ENCODE results near the gene PCLAF. TPM values are rescaled to one million over a fixed set of nuclear protein-coding genes. Genes with fewer than 3 reads are reported as not detected.

PCLAF gene
- total and polyA plus RNA-seq, 2 donors (not counting 1 experiment from before 2014, with no cell fraction given): 0.42 to 0.92 TPM

GRCh38 chr15:64422697-64423096 lies 41.5 kb upstream of the PCLAF start:
- TF ChIP-seq CTCF (IDR thresholded peaks at IDR 0.05) (no peak), EZH2 (IDR thresholded peaks at IDR 0.05; ENCODE audit: borderline replicate concordance, insufficient read depth, low read depth, low read length, poor library complexity, severe bottlenecking) (no peak)
- no peaks in the 10 kb centered on the region for H3K4me1 ChIP-seq (ENCODE audit: control insufficient read depth in 2 of 2, insufficient read depth in 2 of 2, low read length in 2 of 2)
- no peak overlapping the region for H3K4me3 Mint-ChIP-seq
- no peaks in the 10 kb centered on the region for H4K20me1 ChIP-seq (ENCODE audit: control insufficient read depth, insufficient read depth, low read length, poor library complexity, severe bottlenecking)
- H3K4me1 Mint-ChIP-seq: peaks cover 9% of the 10 kb centered on the region
- CTCF ChIA-PET: no interaction called here
- DNase-seq (no peak), ATAC-seq (ENCODE audit: low read depth) (no peak)
- no peaks in the 10 kb centered on the region for H3K9me3 Mint-ChIP-seq (ENCODE audit: insufficient read depth)
- H3K4me2 ChIP-seq (replicated peaks; ENCODE audit: low read depth, low read length, poor library complexity, severe bottlenecking): no peak overlapping the region
- H3K27me3 ChIP-seq (replicated peaks in 1 of 4; ENCODE audit: control extremely low read depth in 1 of 4, control insufficient read depth in 3 of 4, insufficient read depth in 4 of 4, low read length in 3 of 4): no peaks in the 10 kb centered on the region
- intact Hi-C loops (cut with micrococcal nuclease): no loop called here
- no peak overlapping the region for H3K27ac ChIP-seq (ENCODE audit: low read length in 2 of 2)
- H3K36me3 ChIP-seq (replicated peaks in 1 of 2; ENCODE audit: control extremely low read depth in 1 of 2, control insufficient read depth in 1 of 2, extremely low read depth in 1 of 2, insufficient read depth in 2 of 2, low read length in 1 of 2): peaks cover 15 to 61% of the 10 kb centered on the region in 2 experiments
- H3K79me2 ChIP-seq (ENCODE audit: control insufficient read depth, insufficient read depth, low read length): no peaks in the 10 kb centered on the region
- no CpG with 5 or more reads among the region's 2 CpGs for WGBS (ENCODE audit: insufficient coverage)
- POLR2A ChIA-PET: no interaction called here
- no peaks in the 10 kb centered on the region for H3K27me3 Mint-ChIP-seq
- H3K9me3 ChIP-seq (ENCODE audit: control extremely low read depth in 1 of 3, control insufficient read depth in 2 of 3, insufficient read depth in 1 of 3, low read length in 2 of 3): no peaks in the 10 kb centered on the region
- no peak overlapping the region for H3K4me3 ChIP-seq (ENCODE audit: control extremely low read depth in 1 of 5, extremely low read depth in 1 of 5, insufficient read depth in 1 of 5, low read depth in 2 of 5, low read length in 4 of 5)
- H2AFZ ChIP-seq (ENCODE audit: insufficient read depth, low read depth, low read length, poor library complexity, severe bottlenecking): no peak overlapping the region
- no peak overlapping the region for H3K9ac ChIP-seq (ENCODE audit: low read length)
- H3K27ac Mint-ChIP-seq: no peak overlapping the region

DNA sequence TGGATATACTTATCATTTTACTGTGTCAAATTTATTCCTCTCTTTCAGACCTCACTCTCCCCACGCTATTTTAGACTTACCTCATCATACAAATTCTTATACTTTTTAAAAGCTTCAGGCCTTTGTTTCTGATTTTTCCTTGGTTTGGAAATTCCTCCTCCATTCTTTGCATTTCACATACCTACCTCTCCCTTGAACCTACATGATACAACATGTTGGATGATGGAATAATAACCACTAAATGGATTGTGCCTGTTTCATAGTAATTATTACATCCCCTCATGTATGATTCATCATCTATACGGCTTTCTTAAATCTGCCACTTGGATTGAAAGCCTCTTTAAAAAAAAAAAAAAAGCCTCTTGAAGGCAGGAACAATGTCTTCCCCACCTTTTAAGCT lies 31.0 kb upstream of the PCLAF start:
- ChIA-PET CTCF (interaction anchor here (0.7 kb wide), 1 partner anchor 542 kb away, joined by 5 read pairs; no protein-coding TSS in a partner anchor), POLR2A (interaction anchor here (0.7 kb wide), 1 partner anchor 590 kb away, joined by 3 read pairs; no protein-coding TSS in a partner anchor)
- no peak overlapping the region for H3K4me3 Mint-ChIP-seq
- H3K27me3 Mint-ChIP-seq: no peaks in the 10 kb centered on the region
- no peak overlapping the region for H3K27ac ChIP-seq (ENCODE audit: low read length in 2 of 2)
- H4K20me1 ChIP-seq (ENCODE audit: control insufficient read depth, insufficient read depth, low read length, poor library complexity, severe bottlenecking): no peaks in the 10 kb centered on the region
- TF ChIP-seq EZH2 (IDR thresholded peaks at IDR 0.05; ENCODE audit: borderline replicate concordance, insufficient read depth, low read depth, low read length, poor library complexity, severe bottlenecking): no peak
- TF ChIP-seq CTCF (IDR thresholded peaks at IDR 0.05): no peak
- ATAC-seq (ENCODE audit: low read depth) (no peak), DNase-seq (no peak)
- no peak overlapping the region for H2AFZ ChIP-seq (ENCODE audit: insufficient read depth, low read depth, low read length, poor library complexity, severe bottlenecking)
- no peak overlapping the region for H3K27ac Mint-ChIP-seq
- H3K4me3 ChIP-seq (ENCODE audit: control extremely low read depth in 1 of 5, extremely low read depth in 1 of 5, insufficient read depth in 1 of 5, low read depth in 2 of 5, low read length in 4 of 5): no peak overlapping the region
- H3K9me3 Mint-ChIP-seq (ENCODE audit: insufficient read depth): no peaks in the 10 kb centered on the region
- H3K27me3 ChIP-seq (replicated peaks in 1 of 4; ENCODE audit: control extremely low read depth in 1 of 4, control insufficient read depth in 3 of 4, insufficient read depth in 4 of 4, low read length in 3 of 4): no peaks in the 10 kb centered on the region
- H3K4me1 Mint-ChIP-seq: no peaks in the 10 kb centered on the region
- no peak overlapping the region for H3K4me2 ChIP-seq (replicated peaks; ENCODE audit: low read depth, low read length, poor library complexity, severe bottlenecking)
- no peaks in the 10 kb centered on the region for H3K9me3 ChIP-seq (ENCODE audit: control extremely low read depth in 1 of 3, control insufficient read depth in 2 of 3, insufficient read depth in 1 of 3, low read length in 2 of 3)
- no peaks in the 10 kb centered on the region for H3K79me2 ChIP-seq (ENCODE audit: control insufficient read depth, insufficient read depth, low read length)
- 100% methylated on average over 1 of the region's 2 CpGs for WGBS (ENCODE audit: insufficient coverage)
- no peak overlapping the region for H3K9ac ChIP-seq (ENCODE audit: low read length)
- no peaks in the 10 kb centered on the region for H3K4me1 ChIP-seq (ENCODE audit: control insufficient read depth in 2 of 2, insufficient read depth in 2 of 2, low read length in 2 of 2)
- peaks cover 2 to 58% of the 10 kb centered on the region in 2 experiments for H3K36me3 ChIP-seq (replicated peaks in 1 of 2; ENCODE audit: control extremely low read depth in 1 of 2, control insufficient read depth in 1 of 2, extremely low read depth in 1 of 2, insufficient read depth in 2 of 2, low read length in 1 of 2)
- intact Hi-C loops (cut with micrococcal nuclease): no loop called here

Data from B cell (primary cell).